Lung (tissue), 16 donors: Measurements from ENCODE around the gene COPZ2. TPM values are rescaled to one million over a fixed set of nuclear protein-coding genes. Genes with fewer than 3 reads are reported as not detected.
"Not testable (repeated sequence)": the region's sequence is repeated elsewhere in the genome, so short reads cannot be mapped to it uniquely, and the experiment has no call there.

Source experiments
- ATAC-seq: fragments of 200-7000 bp; cut with Tn5 transposase; one replicate; pipeline ENCODE4 v1.9.1; 2020; ENCODE audit warnings: moderate number of reproducible peaks; ENCODE audit not compliant: insufficient read depth, low FRiP score
- DNase-seq, 3 donors: peaks; one replicate each; pipeline ENCODE4 v3.0.0-alpha.2; 2013 to 2017
- H3K27ac ChIP-seq, 2 donors: one replicate each; pipeline ENCODE4 v1.5.1; 2013; ENCODE audit warnings: mild to moderate bottlenecking in 2 of 2, moderate library complexity in 2 of 2, control low read depth in 1 of 2, inconsistent platforms in 1 of 2, low read depth in 1 of 2, low read length in 1 of 2
- H3K27me3 ChIP-seq, 3 donors: one replicate each; pipeline ENCODE4 v1.5.1; 2013; ENCODE audit warnings: low read length in 2 of 3; ENCODE audit not compliant: control insufficient read depth in 3 of 3, insufficient read depth in 3 of 3
- H3K36me3 ChIP-seq, 4 donors: one replicate each; pipeline ENCODE4 v1.5.1; 2013; ENCODE audit warnings: low read length in 4 of 4, mild to moderate bottlenecking in 1 of 4, moderate library complexity in 1 of 4; ENCODE audit not compliant: control insufficient read depth in 4 of 4, insufficient read depth in 4 of 4
- H3K4me1 ChIP-seq, 5 donors: one replicate each; pipeline ENCODE4 v1.5.1; 2013; ENCODE audit warnings: low read length in 5 of 5, mild to moderate bottlenecking in 2 of 5, moderate library complexity in 1 of 5; ENCODE audit not compliant: control insufficient read depth in 5 of 5, insufficient read depth in 5 of 5
- H3K4me3 ChIP-seq: one replicate; pipeline ENCODE4 v1.5.1; 2013; ENCODE audit warnings: mild to moderate bottlenecking, control low read depth, moderate library complexity
- H3K9ac ChIP-seq, 2 donors: one replicate each; pipeline ENCODE4 v1.5.1; 2013; ENCODE audit warnings: low read length in 2 of 2, control low read depth in 1 of 2; ENCODE audit not compliant: insufficient read depth in 1 of 2
- H3K9me3 ChIP-seq, 4 donors: one replicate each; pipeline ENCODE4 v1.5.1; 2013; ENCODE audit warnings: low read length in 3 of 4, mild to moderate bottlenecking in 1 of 4, moderate library complexity in 1 of 4; ENCODE audit not compliant: control insufficient read depth in 4 of 4, insufficient read depth in 3 of 4
- WGBS, 2 donors: extraction: QIAGEN DNeasy Blood & Tissue Kit; methylation state at CpG; one replicate each; pipeline ENCODE4 v1.1.7; 2013; 5-methylcytosine and 5-hydroxymethylcytosine counted together
- long read RNA-seq, 5 donors: transcript quantifications; one replicate each; lab custom pipeline, GENCODE V29; 2026
- polyA plus RNA-seq, 2 donors: library from polyadenylated mRNA; stranded (reverse); fragments of 200-250 nt; gene quantifications; one replicate each; pipeline ENCODE4 v1.2.1, GENCODE V29; 2013
- total RNA-seq, 2 donors: library from RNA; depleted of rRNA in 1 of 2; stranded (reverse); fragments of >200 nt in 1 of 2; gene quantifications; one replicate each; pipeline ENCODE4 v1.2.1, GENCODE V29; 2014 to 2021
- TF ChIP-seq, protein P1 (sequence below): IDR thresholded peaks from 2 replicates; pipeline ENCODE4 v1.5.1; 2012; ENCODE audit warnings: mild to moderate bottlenecking; ENCODE audit errors: control extremely low read depth, extremely low read depth
- donor health status: control.
- donor health status: control.
- donor health status: Bipolar disorder and iron deficiency.
- donor health status: healthy.
- donor health status: DM: yes; HTN: yes; CAD: no.

The COPZ2 gene, protein sequence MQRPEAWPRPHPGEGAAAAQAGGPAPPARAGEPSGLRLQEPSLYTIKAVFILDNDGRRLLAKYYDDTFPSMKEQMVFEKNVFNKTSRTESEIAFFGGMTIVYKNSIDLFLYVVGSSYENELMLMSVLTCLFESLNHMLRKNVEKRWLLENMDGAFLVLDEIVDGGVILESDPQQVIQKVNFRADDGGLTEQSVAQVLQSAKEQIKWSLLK
- 10 to 100 TPM in 1 of 2 donors, 1 to 10 TPM in 1; 6.8 to 25.5 TPM for total RNA-seq
- 10 to 100 TPM in 1 of 2 donors, 1 to 10 TPM in 1; 6.2 to 16.4 TPM for polyA plus RNA-seq
- long read RNA-seq, donor 1, transcript COPZ2-210 (9 exons, 895 nt) = major isoform, 5 of 144 reads
- long read RNA-seq, donor 1, partial matches to known transcripts = 107 of 144 reads
- long read RNA-seq, donor 1, other reads (novel, unspliced or antisense) = 32 of 144 reads
- long read RNA-seq, donor 2, partial matches to known transcripts = 0 of 4 reads
- long read RNA-seq, donor 2, other reads (novel, unspliced or antisense) = 0 of 4 reads
- long read RNA-seq, donor 3, partial matches to known transcripts = 0 of 4 reads
- long read RNA-seq, donor 3, other reads (novel, unspliced or antisense) = 0 of 4 reads
- long read RNA-seq, donor 4, transcript COPZ2-210 (9 exons, 895 nt) = major isoform, 5 of 5 reads
- long read RNA-seq, donor 4, partial matches to known transcripts = 0 of 5 reads
- long read RNA-seq, donor 4, other reads (novel, unspliced or antisense) = 0 of 5 reads
- long read RNA-seq, donor 5, transcript COPZ2-210 (9 exons, 895 nt) = major isoform, 5 of 5 reads
- long read RNA-seq, donor 5, partial matches to known transcripts = 0 of 5 reads
- long read RNA-seq, donor 5, other reads (novel, unspliced or antisense) = 0 of 5 reads

- DNase-seq (peak in 2 of 3 donors; percentile 44 to 53), ATAC-seq (peak; percentile 41)
- H3K9me3 ChIP-seq = no peaks in the 10 kb centered on the region
- H3K27me3 ChIP-seq = peaks cover 0 to 20% (median 3%) of the 10 kb centered on the region in 3 donors
- H3K9ac ChIP-seq = no peak within 1 kb of the TSS
- 1 to 3% methylated on average over 42 to 73 of the region's 73 CpGs for WGBS, 2 donors
- H3K4me1 ChIP-seq = peaks cover 0 to 15% (median 4%) of the 10 kb centered on the region in 5 donors
- TF ChIP-seq, protein P1, sequence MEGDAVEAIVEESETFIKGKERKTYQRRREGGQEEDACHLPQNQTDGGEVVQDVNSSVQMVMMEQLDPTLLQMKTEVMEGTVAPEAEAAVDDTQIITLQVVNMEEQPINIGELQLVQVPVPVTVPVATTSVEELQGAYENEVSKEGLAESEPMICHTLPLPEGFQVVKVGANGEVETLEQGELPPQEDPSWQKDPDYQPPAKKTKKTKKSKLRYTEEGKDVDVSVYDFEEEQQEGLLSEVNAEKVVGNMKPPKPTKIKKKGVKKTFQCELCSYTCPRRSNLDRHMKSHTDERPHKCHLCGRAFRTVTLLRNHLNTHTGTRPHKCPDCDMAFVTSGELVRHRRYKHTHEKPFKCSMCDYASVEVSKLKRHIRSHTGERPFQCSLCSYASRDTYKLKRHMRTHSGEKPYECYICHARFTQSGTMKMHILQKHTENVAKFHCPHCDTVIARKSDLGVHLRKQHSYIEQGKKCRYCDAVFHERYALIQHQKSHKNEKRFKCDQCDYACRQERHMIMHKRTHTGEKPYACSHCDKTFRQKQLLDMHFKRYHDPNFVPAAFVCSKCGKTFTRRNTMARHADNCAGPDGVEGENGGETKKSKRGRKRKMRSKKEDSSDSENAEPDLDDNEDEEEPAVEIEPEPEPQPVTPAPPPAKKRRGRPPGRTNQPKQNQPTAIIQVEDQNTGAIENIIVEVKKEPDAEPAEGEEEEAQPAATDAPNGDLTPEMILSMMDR = no peak
- peaks cover 0 to 2% (median 0%) of the 10 kb centered on the region in 4 donors for H3K36me3 ChIP-seq
- H3K27ac ChIP-seq = peak within 1 kb of the TSS; percentile 8 to 51
- peak within 1 kb of the TSS; percentile 40 for H3K4me3 ChIP-seq
Observed at GRCh38 chr17:48037036-48037837, at the start of gene COPZ2. TSS of gene COPZ2 (minus strand) at chr17:48037797. CDS start at chr17:48037777, 20 bp downstream.

DNA sequence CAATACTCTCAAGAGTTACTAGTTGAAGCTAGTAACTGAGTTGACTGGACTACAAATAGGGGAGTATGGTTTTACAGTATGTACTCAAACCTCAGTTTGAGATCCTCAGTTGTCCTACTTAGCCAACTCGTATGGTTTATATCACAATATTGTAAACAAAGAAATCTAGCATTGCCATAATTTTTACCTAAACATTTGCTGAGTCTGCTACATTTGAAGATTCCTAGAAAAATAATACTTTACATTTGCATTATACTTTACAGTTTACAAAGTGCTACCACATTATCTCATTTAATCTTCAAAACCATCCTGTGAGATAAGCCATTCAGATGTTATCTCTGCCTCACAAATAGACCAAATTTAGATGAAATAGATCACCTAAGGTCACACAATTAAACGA is 47.3 kb upstream of the COPZ2 start:
- 50 to 64% methylated on average over 2 of the region's 2 CpGs for WGBS, 2 donors
- Histone ChIP-seq H3K36me3 (no peaks in the 10 kb centered on the region), H3K4me3 (no peak overlapping the region), H3K27me3 (no peaks in the 10 kb centered on the region), H3K9me3 (no peaks in the 10 kb centered on the region), H3K9ac (peak overlapping the region in 1 of 2 donors; percentile 34), H3K27ac (no peak overlapping the region), H3K4me1 (peaks cover 0 to 18% (median 3%) of the 10 kb centered on the region in 5 donors)
- DNase-seq = no peak
- TF ChIP-seq, protein P1 = no peak
- no peak for ATAC-seq

DNA sequence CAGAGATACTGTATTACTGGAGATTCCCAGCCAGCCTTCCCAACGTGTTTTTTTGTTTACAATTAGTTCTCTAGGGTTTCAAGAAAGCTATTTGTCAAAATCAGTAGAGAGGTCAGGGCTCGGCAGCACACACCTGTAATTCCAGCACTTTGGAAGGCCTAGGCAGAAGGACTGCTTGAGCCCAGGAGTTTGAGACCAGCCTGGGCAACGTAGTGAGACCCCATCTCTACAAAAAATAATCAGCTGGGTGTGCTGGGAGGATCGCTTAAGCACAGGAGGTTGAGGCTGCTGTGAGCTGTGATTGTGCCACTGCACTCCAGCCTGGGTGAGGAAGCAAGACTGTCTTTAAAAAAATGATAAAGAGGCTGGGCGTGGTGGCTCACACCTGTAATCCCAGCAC is 44.3 kb upstream of the COPZ2 start:
- Histone ChIP-seq H3K4me1 (peaks cover 0 to 18% (median 3%) of the 10 kb centered on the region in 5 donors), H3K27me3 (no peaks in the 10 kb centered on the region)

DNA sequence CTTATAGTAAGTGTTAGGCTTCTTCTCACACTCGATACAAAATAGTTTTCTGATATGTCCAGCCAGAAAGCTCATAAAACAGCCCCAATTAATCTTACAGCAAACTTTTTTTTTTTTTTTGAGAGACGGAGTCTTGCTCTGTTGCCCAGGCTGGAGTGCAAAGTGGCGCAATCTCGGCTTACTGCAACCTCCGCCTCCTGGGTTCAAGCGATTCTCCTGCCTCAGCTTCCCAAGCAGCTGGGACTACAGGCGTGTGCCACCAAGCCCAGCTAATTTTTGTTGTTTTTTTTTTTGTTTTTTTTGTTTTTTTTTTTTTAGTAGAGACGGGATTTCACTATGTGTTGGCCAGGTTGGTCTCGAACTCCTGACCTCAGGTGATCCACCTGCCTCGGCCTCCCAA is 39.6 kb upstream of the COPZ2 start:
- H3K4me3 ChIP-seq, H3K4me1 ChIP-seq, H3K27me3 ChIP-seq, DNase-seq, H3K9me3 ChIP-seq, ATAC-seq, H3K27ac ChIP-seq, H3K9ac ChIP-seq: not testable (repeated sequence)
- 94% methylated on average over 10 of the region's 10 CpGs for WGBS, 2 donors
- H3K36me3 ChIP-seq = peaks cover 5 to 31% (median 12%) of the 10 kb centered on the region in 4 donors

More for the DNA sequence above, 44.3 kb upstream of the COPZ2 start:
- Histone ChIP-seq H3K9ac (no peak overlapping the region), H3K4me3 (no peak overlapping the region), H3K36me3 (peaks cover 0 to 2% (median 0%) of the 10 kb centered on the region in 4 donors), H3K27ac (no peak overlapping the region), H3K9me3 (no peaks in the 10 kb centered on the region)
- TF ChIP-seq, protein P1 = no peak
- WGBS, 2 donors = 81 to 84% methylated on average over 5 of the region's 5 CpGs
- DNase-seq (no peak), ATAC-seq (no peak)
